Calu3 (cell line): ENCODE measurements around the gene TMIGD2. TPM values are rescaled to one million over a fixed set of nuclear protein-coding genes. Genes with fewer than 3 reads are reported as not detected.
A peak's percentile ranks its signal among the peaks of the same experiment; 100 is the strongest.

Experiments
- BruUV-seq: library from RNA; stranded (reverse); fragments of 400-500 nt; replicated peaks from 2 replicates; lab custom pipeline; 2021; lab: Mats Ljungman, UMichigan
- CTCF ChIA-PET: fragments of 300-600 bp; sonication (Branson Sonifier 250); formaldehyde crosslinking; loops from one replicate; lab custom pipeline; 2022; ENCODE audit warnings: antibody characterized with exemption; lab: Charles Lee
- DNase-seq: peaks from one replicate; pipeline ENCODE4 v3.0.0; 2022
- H3K27ac Mint-ChIP-seq: one replicate; pipeline ENCODE4 v1.8.0; 2022; ENCODE audit warnings: mixed read lengths; ENCODE audit not compliant: unreplicated experiment
- H3K27me3 Mint-ChIP-seq: one replicate; pipeline ENCODE4 v1.8.0; 2022; ENCODE audit warnings: mixed read lengths; ENCODE audit not compliant: unreplicated experiment
- H3K36me3 Mint-ChIP-seq: one replicate; pipeline ENCODE4 v1.8.0; 2022; ENCODE audit warnings: mild to moderate bottlenecking, moderate library complexity, mixed read lengths; ENCODE audit not compliant: insufficient read depth, unreplicated experiment
- H3K4me1 Mint-ChIP-seq: one replicate; pipeline ENCODE4 v1.8.0; 2022; ENCODE audit warnings: mild to moderate bottlenecking, low read depth, mixed read lengths; ENCODE audit not compliant: unreplicated experiment
- H3K4me3 Mint-ChIP-seq: one replicate; pipeline ENCODE4 v1.8.0; 2022; ENCODE audit warnings: mild to moderate bottlenecking, low read depth, moderate library complexity, mixed read lengths; ENCODE audit not compliant: unreplicated experiment
- H3K9me3 Mint-ChIP-seq: one replicate; pipeline ENCODE4 v1.8.0; 2022; ENCODE audit warnings: low read depth, mixed read lengths; ENCODE audit not compliant: unreplicated experiment
- intact Hi-C: fragments of 100-400 bp; cut with micrococcal nuclease; formaldehyde crosslinking; loops from one replicate; pipeline ENCODE4 v1.10.0; 2022; ENCODE audit not compliant: unreplicated experiment
- total RNA-seq: library from RNA; stranded (reverse); gene quantifications from 2 replicates; pipeline ENCODE4 v1.2.3, GENCODE V29; 2022
- TF ChIP-seq, protein P1 (sequence below): fragments of 200-600 bp; IDR thresholded peaks from one replicate; pipeline ENCODE4 v1.8.0; 2022; ENCODE audit warnings: antibody characterized with exemption; ENCODE audit not compliant: unreplicated experiment

Gene TMIGD2
- total RNA-seq, 1 experiment from 2014 or later = not detected

DNA sequence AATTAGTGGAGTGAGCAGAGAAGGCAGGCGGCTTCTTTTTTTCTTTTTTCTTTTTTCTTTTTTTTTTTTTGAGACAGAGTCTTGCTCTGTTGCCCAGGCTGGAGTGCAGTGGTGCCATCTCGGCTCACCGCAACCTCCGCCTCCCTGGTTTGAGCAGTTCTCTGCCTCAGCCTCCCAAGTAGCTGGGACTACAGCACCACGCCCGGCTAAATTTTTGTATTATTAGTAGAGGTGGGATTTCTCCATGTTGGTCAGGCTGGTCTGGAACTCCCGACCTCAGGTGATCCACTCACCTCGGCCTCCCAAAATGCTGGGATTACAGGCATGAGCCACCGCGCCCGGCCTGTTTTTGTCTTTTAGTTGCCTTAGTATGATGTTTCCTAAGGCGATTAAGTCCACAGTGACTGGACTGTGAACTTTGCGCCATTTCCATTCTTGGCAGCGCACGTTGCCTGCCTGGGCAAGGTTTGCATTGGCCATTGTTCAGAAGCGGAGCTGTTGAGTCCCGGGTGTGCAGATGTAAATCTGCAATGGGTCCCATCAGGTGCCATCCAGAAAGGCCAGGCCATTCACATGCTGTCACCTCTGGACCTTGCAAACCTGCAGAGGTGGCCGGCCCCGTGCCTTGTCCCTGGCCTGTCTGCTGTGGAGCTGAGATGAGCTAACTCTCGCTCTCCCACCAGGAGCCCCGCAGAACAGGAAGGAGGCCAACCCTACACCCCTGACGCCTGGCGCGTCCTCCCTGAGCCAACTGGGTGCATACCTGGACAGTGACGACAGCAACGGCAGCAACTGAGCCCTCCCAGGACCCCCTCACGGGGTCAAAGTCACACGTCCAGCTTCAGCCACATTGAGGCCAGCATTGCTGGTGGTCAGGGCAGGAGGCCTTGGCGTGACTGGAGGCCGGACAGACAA is 34.0 kb downstream of the TMIGD2 start:
- Mint-ChIP-seq H3K4me1 (no peaks in the 10 kb centered on the region), H3K4me3 (no peak overlapping the region), H3K9me3 (no peaks in the 10 kb centered on the region), H3K27me3 (no peaks in the 10 kb centered on the region), H3K36me3 (peaks cover 30% of the 10 kb centered on the region), H3K27ac (no peak overlapping the region)
- TF ChIP-seq, protein P1, sequence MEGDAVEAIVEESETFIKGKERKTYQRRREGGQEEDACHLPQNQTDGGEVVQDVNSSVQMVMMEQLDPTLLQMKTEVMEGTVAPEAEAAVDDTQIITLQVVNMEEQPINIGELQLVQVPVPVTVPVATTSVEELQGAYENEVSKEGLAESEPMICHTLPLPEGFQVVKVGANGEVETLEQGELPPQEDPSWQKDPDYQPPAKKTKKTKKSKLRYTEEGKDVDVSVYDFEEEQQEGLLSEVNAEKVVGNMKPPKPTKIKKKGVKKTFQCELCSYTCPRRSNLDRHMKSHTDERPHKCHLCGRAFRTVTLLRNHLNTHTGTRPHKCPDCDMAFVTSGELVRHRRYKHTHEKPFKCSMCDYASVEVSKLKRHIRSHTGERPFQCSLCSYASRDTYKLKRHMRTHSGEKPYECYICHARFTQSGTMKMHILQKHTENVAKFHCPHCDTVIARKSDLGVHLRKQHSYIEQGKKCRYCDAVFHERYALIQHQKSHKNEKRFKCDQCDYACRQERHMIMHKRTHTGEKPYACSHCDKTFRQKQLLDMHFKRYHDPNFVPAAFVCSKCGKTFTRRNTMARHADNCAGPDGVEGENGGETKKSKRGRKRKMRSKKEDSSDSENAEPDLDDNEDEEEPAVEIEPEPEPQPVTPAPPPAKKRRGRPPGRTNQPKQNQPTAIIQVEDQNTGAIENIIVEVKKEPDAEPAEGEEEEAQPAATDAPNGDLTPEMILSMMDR = peak; percentile 39
- intact Hi-C loops = loop anchor here (2.0 kb wide), 1 partner anchor 85 kb away; no protein-coding TSS in a partner anchor
- CTCF ChIA-PET = interaction anchor here (0.7 to 2.1 kb wide), 6 partner anchors 68 to 341 kb away, joined by 3 to 39 read pairs (median 5); partner anchors contain the start of gene CHAF1A
- no peak for DNase-seq
- no TSS peak for BruUV-seq

DNA sequence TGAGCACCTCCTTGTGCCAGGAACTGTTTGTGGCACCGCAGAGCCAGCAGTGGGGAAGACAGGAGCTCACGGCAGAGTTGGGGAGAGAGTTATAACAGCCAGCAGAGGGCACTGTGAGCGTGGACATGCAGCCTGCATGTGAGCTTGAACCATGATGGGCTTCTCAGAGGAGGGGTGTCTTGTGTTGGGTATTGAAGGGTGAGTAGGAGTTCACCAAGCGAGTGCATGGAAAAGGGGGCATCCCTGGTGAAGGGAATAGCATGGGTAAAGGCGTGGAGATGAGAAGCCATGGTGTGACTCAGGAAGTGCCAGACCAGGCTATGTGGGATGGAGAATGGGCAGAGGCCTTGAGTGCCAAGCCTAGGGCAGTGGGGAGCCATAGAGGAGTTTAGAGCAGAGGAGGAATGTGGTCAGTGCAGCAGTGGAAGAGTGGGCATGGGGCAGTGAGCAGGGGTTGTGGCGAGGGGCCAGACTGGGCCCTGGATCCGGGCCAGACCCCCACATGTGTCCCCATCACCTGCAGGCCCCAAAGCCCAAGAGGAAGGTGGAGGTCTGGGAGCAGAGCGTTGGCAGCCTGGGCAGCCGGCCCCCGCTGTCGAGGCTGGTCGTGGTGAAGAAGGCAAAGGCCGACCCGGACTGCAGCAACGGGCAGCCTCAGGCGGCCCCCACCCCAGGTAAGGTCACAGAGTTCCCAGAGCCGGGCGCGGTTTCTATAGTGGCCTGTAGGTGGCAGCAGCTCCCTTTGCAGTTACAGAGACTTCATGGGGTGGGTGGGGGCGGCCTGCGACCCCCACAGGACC is 34.9 kb downstream of the TMIGD2 start:
- TF ChIP-seq, protein P1 = peak; percentile 57
- intact Hi-C loops = loop anchor here (2.0 kb wide), 1 partner anchor 86 kb away; no protein-coding TSS in a partner anchor
- Mint-ChIP-seq H3K27me3 (no peaks in the 10 kb centered on the region), H3K27ac (no peak overlapping the region), H3K36me3 (peaks cover 30% of the 10 kb centered on the region), H3K4me3 (no peak overlapping the region), H3K4me1 (no peaks in the 10 kb centered on the region), H3K9me3 (no peaks in the 10 kb centered on the region)
- CTCF ChIA-PET = interaction anchor here (0.7 to 2.1 kb wide), 12 partner anchors 10 to 342 kb away, joined by 3 to 39 read pairs (median 3); partner anchors contain the start of genes CHAF1A, MPND, STAP2 and YJU2
- peak; percentile 55 for DNase-seq
- BruUV-seq = no TSS peak

DNA sequence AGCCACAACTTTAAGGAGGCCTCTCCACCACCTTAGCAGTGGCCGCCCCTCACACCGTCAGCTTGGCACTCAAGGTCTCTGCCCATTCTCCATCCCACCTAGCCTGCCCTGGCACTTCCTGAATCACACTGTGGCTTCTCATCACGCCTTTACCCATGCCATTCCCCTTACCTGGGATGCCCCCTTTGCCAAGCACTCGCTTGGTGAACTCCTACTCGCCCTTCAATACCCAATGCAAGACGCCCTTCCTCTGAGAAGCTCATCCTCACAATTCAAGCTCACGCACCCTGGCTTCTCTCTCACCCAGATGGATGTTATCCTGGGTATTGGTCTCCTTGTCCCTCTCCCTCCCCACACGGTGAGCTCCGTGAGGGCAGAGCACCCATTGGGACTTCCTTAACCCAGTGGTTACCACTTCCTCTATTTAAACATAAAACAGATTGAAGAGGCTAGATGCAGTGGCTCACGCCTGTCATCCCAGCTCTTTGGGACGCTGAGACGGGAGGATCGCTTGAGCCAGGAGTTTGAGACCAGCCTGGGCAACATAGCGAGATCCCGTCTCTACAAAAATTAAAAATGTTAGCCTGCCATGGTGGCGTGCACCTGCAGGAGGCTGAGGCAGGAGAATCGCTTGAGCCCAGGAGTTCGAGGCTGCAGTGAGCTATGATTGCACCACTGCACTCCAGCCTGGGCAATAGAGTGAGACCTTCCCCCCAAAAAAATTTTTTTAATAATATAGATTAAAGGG is 35.8 kb downstream of the TMIGD2 start:
- Mint-ChIP-seq H3K36me3 (peaks cover 38% of the 10 kb centered on the region), H3K4me3 (no peak overlapping the region), H3K9me3 (no peaks in the 10 kb centered on the region), H3K27ac (no peak overlapping the region), H3K27me3 (no peaks in the 10 kb centered on the region), H3K4me1 (no peaks in the 10 kb centered on the region)
- intact Hi-C loops = loop anchor here (2.0 kb wide), 1 partner anchor 86 kb away; no protein-coding TSS in a partner anchor
- no peak for DNase-seq
- TF ChIP-seq, protein P1 = no peak
- CTCF ChIA-PET = interaction anchor here (0.7 to 2.1 kb wide), 11 partner anchors 11 to 259 kb away, joined by 3 to 39 read pairs (median 4); partner anchors contain the start of genes CHAF1A, MPND, STAP2 and YJU2
- BruUV-seq = no TSS peak

DNA sequence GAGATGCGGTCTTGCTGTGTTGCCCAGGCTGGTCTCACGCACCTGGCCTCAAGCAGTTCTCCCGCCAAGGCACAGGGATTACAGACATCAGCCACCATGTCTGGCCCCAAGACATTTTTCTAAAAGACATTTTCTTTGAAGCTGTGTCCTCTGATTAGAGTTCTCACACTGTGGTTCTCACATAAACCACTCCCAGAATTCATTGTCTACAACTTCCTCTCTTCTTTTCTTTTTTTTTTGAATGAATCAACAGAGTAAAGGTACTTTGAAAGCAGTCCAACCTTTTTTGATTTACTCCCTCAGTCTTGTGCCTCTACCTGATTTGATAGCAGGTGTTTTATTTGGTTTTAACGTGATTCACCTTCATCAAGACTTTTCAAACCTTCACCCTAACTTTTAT is 37.4 kb downstream of the TMIGD2 start:
- DNase-seq = no peak
- Mint-ChIP-seq H3K9me3 (no peaks in the 10 kb centered on the region), H3K27ac (no peak overlapping the region), H3K4me3 (no peak overlapping the region), H3K36me3 (peaks cover 43% of the 10 kb centered on the region), H3K4me1 (no peaks in the 10 kb centered on the region), H3K27me3 (no peaks in the 10 kb centered on the region)
- CTCF ChIA-PET = no interaction called here
- intact Hi-C loops = no loop called here
- no TSS peak for BruUV-seq
- TF ChIP-seq, protein P1 = no peak
